ENCODE measurements around the gene ZNF484.
"Not testable (repeated sequence)": the region's sequence is repeated elsewhere in the genome, so short reads cannot be mapped to it uniquely, and the experiment has no call there.

Gene ZNF484

GRCh38 chr9:92860867-92861266 lies 17.0 kb downstream of the ZNF484 start:
- DNase-seq, result no peak

- DNase-seq, result no peak
Observed at GRCh38 chr9:92857236-92857635, 20.6 kb downstream of the ZNF484 start.

GRCh38 chr9:92853716-92854115 lies 24.1 kb downstream of the ZNF484 start:
- no peak for DNase-seq

- no peak for DNase-seq
Observed at GRCh38 chr9:92850898-92851297, 26.9 kb downstream of the ZNF484 start.

GRCh38 chr9:92848740-92849139 lies 29.1 kb downstream of the ZNF484 start:
- DNase-seq, result not testable (repeated sequence)

GRCh38 chr9:92846662-92847145 lies 31.1 kb downstream of the ZNF484 start:
- DNase-seq, result no peak

- DNase-seq, result not testable (repeated sequence)
Observed at GRCh38 chr9:92838411-92838810, 39.4 kb downstream of the ZNF484 start.

- DNase-seq, result no peak
Observed at GRCh38 chr9:92837191-92837590, 40.6 kb downstream of the ZNF484 start.

- DNase-seq, result no peak
Observed at GRCh38 chr9:92829420-92829819, 48.4 kb downstream of the ZNF484 start.

- DNase-seq, result not testable (repeated sequence)
Observed at GRCh38 chr9:92825065-92825464, 52.8 kb downstream of the ZNF484 start.

- no peak for DNase-seq
Observed at GRCh38 chr9:92820964-92821363, 56.9 kb downstream of the ZNF484 start.

- DNase-seq, result not testable (repeated sequence)
Observed at GRCh38 chr9:92819898-92820297, 57.9 kb downstream of the ZNF484 start.

GRCh38 chr9:92809629-92810326 lies 68.1 kb downstream of the ZNF484 start:
- DNase-seq, result peak in 1 of 14 donors; percentile 25

- DNase-seq, result peak in 3 of 14 donors; percentile 22 to 33 (median 30)
Observed at GRCh38 chr9:92808726-92809451, 68.9 kb downstream of the ZNF484 start.

- DNase-seq, result peak in 1 of 14 donors; percentile 29
Observed at GRCh38 chr9:92807757-92808725, 69.8 kb downstream of the ZNF484 start.

GRCh38 chr9:92807031-92807756 lies 70.6 kb downstream of the ZNF484 start:
- no peak for DNase-seq

- DNase-seq, result no peak
Observed at GRCh38 chr9:92804727-92805126, 73.1 kb downstream of the ZNF484 start.

- DNase-seq, result no peak
Observed at GRCh38 chr9:92798358-92798757, 79.5 kb downstream of the ZNF484 start.

- not testable (repeated sequence) for DNase-seq
Observed at GRCh38 chr9:92796337-92796804, 81.5 kb downstream of the ZNF484 start.

GRCh38 chr9:92795598-92796336 lies 82.1 kb downstream of the ZNF484 start:
- no peak for DNase-seq
